Activated B cell treated with CpG ODN at 0.5 μM for 24 hours (primary cell): ENCODE measurements around the gene SLF2. TPM values are rescaled to one million over a fixed set of nuclear protein-coding genes. Genes with fewer than 3 reads are reported as not detected.

Experiments
- ATAC-seq: fragments of 200-7000 bp; cut with Tn5 transposase; one replicate; pipeline ENCODE4 v1.10.0; 2021; ENCODE audit warnings: low read depth, mild to moderate bottlenecking, moderate library complexity
- CTCF ChIA-PET: fragments of 350-600 bp; sonication (Branson Sonifier 250); formaldehyde crosslinking; loops from one replicate; lab custom pipeline; 2021; ENCODE audit warnings: antibody characterized with exemption; lab: Charles Lee
- POLR2A ChIA-PET: fragments of 350-600 bp; sonication (Branson Sonifier 250); formaldehyde crosslinking; loops from one replicate; lab custom pipeline; 2021; ENCODE audit warnings: antibody characterized with exemption; lab: Charles Lee
- DNase-seq: peaks from one replicate; pipeline ENCODE4 v3.0.0; 2022
- H3K27ac Mint-ChIP-seq: one replicate; pipeline ENCODE4 v1.8.0; 2020; ENCODE audit warnings: mixed read lengths
- H3K27me3 Mint-ChIP-seq: one replicate; pipeline ENCODE4 v1.8.0; 2021; ENCODE audit warnings: mixed read lengths
- H3K36me3 Mint-ChIP-seq: one replicate; pipeline ENCODE4 v1.8.0; 2021; ENCODE audit warnings: low read depth, mixed read lengths
- H3K4me1 Mint-ChIP-seq: one replicate; pipeline ENCODE4 v1.8.0; 2021; ENCODE audit warnings: mixed read lengths
- H3K4me3 Mint-ChIP-seq: one replicate; pipeline ENCODE4 v1.8.0; 2020; ENCODE audit warnings: mild to moderate bottlenecking, mixed read lengths
- H3K9me3 Mint-ChIP-seq: one replicate; pipeline ENCODE4 v1.8.0; 2020; ENCODE audit warnings: mixed read lengths
- intact Hi-C: fragments of 100-400 bp; cut with micrococcal nuclease; formaldehyde crosslinking; loops from one replicate; pipeline ENCODE4 v1.15.1; 2024
- total RNA-seq: library from RNA; stranded (reverse); gene quantifications from 2 replicates; pipeline ENCODE4 v1.2.3, GENCODE V29; 2022
- TF ChIP-seq, protein P1 (sequence below): fragments of 200-600 bp; IDR thresholded peaks from one replicate; pipeline ENCODE4 v1.8.0; 2022; ENCODE audit warnings: antibody characterized with exemption, mild to moderate bottlenecking

The SLF2 gene
- total RNA-seq, 1 donor from 2014 or later, result 35.5 TPM

DNA sequence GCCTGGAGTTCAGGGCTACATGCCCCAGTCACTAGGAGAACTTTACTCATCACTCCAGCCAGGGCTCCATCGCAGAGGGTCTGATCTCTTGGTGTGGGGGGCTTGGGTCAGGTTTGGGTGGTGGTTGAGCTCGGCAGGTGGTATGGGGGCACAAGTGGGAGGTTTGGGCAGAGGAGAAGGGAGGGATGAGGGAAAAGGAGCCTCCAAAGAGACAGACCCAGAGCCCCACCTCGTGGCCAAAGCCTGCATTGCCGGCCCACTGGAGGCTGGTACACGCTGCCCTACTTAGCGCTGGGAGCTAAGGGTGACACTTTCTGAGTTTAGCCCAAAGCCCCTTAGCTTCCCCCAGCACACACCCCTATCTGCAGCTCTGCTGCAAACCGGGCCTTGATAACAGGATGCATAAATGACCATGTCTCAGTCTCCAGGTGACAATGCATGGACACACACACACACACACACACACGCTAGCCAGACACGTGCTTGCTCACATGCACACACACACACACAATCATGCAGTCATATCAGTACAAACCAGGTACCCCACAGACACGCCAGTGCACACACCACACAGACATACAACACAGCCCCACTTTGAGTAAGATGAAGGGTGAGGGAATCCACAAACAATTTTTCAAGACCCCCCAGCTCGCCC, 101.6 kb downstream of the SLF2 start:
- ChIA-PET POLR2A (interaction anchor here (0.6 to 1.1 kb wide), 2 partner anchors 27 to 44 kb away, joined by 3 read pairs; no protein-coding TSS in a partner anchor), CTCF (interaction anchor here (0.8 to 1.8 kb wide), 13 partner anchors 12 to 451 kb away, joined by 3 to 13 read pairs (median 4); partner anchors contain the start of genes LZTS2, PDZD7 and SFXN3)
- peaks cover 27% of the 10 kb centered on the region for H3K4me1 Mint-ChIP-seq
- no peaks in the 10 kb centered on the region for H3K36me3 Mint-ChIP-seq
- H3K27ac Mint-ChIP-seq, result no peak overlapping the region
- no peak overlapping the region for H3K4me3 Mint-ChIP-seq
- peaks cover 26% of the 10 kb centered on the region for H3K27me3 Mint-ChIP-seq
- intact Hi-C loops, result loop anchor here (1.0 to 5.0 kb wide), 4 partner anchors 18 to 452 kb away; partner anchors contain the start of gene SLF2
- no peaks in the 10 kb centered on the region for H3K9me3 Mint-ChIP-seq
- TF ChIP-seq, protein P1, sequence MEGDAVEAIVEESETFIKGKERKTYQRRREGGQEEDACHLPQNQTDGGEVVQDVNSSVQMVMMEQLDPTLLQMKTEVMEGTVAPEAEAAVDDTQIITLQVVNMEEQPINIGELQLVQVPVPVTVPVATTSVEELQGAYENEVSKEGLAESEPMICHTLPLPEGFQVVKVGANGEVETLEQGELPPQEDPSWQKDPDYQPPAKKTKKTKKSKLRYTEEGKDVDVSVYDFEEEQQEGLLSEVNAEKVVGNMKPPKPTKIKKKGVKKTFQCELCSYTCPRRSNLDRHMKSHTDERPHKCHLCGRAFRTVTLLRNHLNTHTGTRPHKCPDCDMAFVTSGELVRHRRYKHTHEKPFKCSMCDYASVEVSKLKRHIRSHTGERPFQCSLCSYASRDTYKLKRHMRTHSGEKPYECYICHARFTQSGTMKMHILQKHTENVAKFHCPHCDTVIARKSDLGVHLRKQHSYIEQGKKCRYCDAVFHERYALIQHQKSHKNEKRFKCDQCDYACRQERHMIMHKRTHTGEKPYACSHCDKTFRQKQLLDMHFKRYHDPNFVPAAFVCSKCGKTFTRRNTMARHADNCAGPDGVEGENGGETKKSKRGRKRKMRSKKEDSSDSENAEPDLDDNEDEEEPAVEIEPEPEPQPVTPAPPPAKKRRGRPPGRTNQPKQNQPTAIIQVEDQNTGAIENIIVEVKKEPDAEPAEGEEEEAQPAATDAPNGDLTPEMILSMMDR, result no peak
- ATAC-seq (peak; percentile 55), DNase-seq (peak; percentile 70)

Other genes starting within 250 kb of the SLF2 start
- gene PAX2, start 167.4 kb upstream of the SLF2 start, total RNA-seq, result not detected in 2 replicates
- 0.60 and 0.78 TPM in 2 replicates for gene SEMA4G, start 56.5 kb downstream of the SLF2 start, total RNA-seq
- 44.2 and 46.3 TPM in 2 replicates for gene MRPL43, start 74.5 kb downstream of the SLF2 start, total RNA-seq
- gene TWNK, start 74.6 kb downstream of the SLF2 start, total RNA-seq, result 19.2 and 20.5 TPM in 2 replicates
- gene LZTS2, start 86.8 kb downstream of the SLF2 start, total RNA-seq, result 12.6 and 14.9 TPM in 2 replicates
- 0.11 TPM in 1 of 2 replicates, not detected in the other for gene PDZD7, start 118.2 kb downstream of the SLF2 start, total RNA-seq
- gene SFXN3, start 118.3 kb downstream of the SLF2 start, total RNA-seq, result 9.5 and 9.8 TPM in 2 replicates
- 0.58 TPM in 1 of 2 replicates, not detected in the other for gene KAZALD1, start 149.0 kb downstream of the SLF2 start, total RNA-seq
- not detected in 2 replicates for gene TLX1, start 218.3 kb downstream of the SLF2 start, total RNA-seq